GM19240 (cell line): ENCODE data around the gene HOOK2.
"Not testable (repeated sequence)": the region's sequence is repeated elsewhere in the genome, so short reads cannot be mapped to it uniquely, and the experiment has no call there.

Experiments used
- DNase-seq: peaks from one replicate; pipeline ENCODE4 v3.0.0; 2011; ENCODE audit warnings: low spot score; ENCODE audit not compliant: insufficient read length

HOOK2 gene

GRCh38 chr19:12721656-12722565, 53.4 kb downstream of the HOOK2 start:
- DNase-seq = peak; percentile 52

- DNase-seq = no peak
Measured at GRCh38 chr19:12720851-12721655, 54.3 kb downstream of the HOOK2 start.

GRCh38 chr19:12720296-12720695, 55.1 kb downstream of the HOOK2 start:
- no peak for DNase-seq

- DNase-seq = no peak
Measured at GRCh38 chr19:12715929-12716328, 59.4 kb downstream of the HOOK2 start.

- DNase-seq = no peak
Measured at GRCh38 chr19:12715102-12715501, 60.2 kb downstream of the HOOK2 start.

- DNase-seq = not testable (repeated sequence)
Measured at GRCh38 chr19:12713304-12713703, 62.0 kb downstream of the HOOK2 start.
